HG03378 (cell line): Measurements from ENCODE around the gene TP53RK.
"Not testable (repeated sequence)": the region's sequence is repeated elsewhere in the genome, so short reads cannot be mapped to it uniquely, and the experiment has no call there.

Source experiments
- ATAC-seq: cut with Tn5 transposase; IDR thresholded peaks from one replicate; pipeline ENCODE4 v1.9.1; 2021; ENCODE audit warnings: mild to moderate bottlenecking, moderate library complexity; ENCODE audit not compliant: unreplicated experiment

The TP53RK gene

GRCh38 chr20:46683939-46684750 is 5.1 kb downstream of the TP53RK start:
- ATAC-seq: no peak

GRCh38 chr20:46683668-46683938 is 5.6 kb downstream of the TP53RK start:
- ATAC-seq: no peak

- ATAC-seq: no peak
Measured at GRCh38 chr20:46683011-46683667, 6.1 kb downstream of the TP53RK start.

- no peak for ATAC-seq
Measured at GRCh38 chr20:46682063-46682821, 7.0 kb downstream of the TP53RK start.

- no peak for ATAC-seq
Measured at GRCh38 chr20:46681032-46681854, 8.0 kb downstream of the TP53RK start.

- no peak for ATAC-seq
Measured at GRCh38 chr20:46680684-46681031, 8.6 kb downstream of the TP53RK start.

GRCh38 chr20:46678516-46678915 is 10.7 kb downstream of the TP53RK start:
- ATAC-seq: no peak

GRCh38 chr20:46677608-46678007 is 11.6 kb downstream of the TP53RK start:
- ATAC-seq: no peak

- not testable (repeated sequence) for ATAC-seq
Measured at GRCh38 chr20:46676649-46677316, 12.5 kb downstream of the TP53RK start.

- ATAC-seq: no peak
Measured at GRCh38 chr20:46674253-46675083, 14.8 kb downstream of the TP53RK start.

- no peak for ATAC-seq
Measured at GRCh38 chr20:46673394-46674252, 15.6 kb downstream of the TP53RK start.

- ATAC-seq: no peak
Measured at GRCh38 chr20:46672543-46673148, 16.6 kb downstream of the TP53RK start.

GRCh38 chr20:46671866-46672542 is 17.2 kb downstream of the TP53RK start:
- no peak for ATAC-seq

GRCh38 chr20:46670585-46671584 is 18.4 kb downstream of the TP53RK start:
- ATAC-seq: no peak

GRCh38 chr20:46670228-46670584 is 19.0 kb downstream of the TP53RK start:
- no peak for ATAC-seq

- no peak for ATAC-seq
Measured at GRCh38 chr20:46666818-46667515, 22.3 kb downstream of the TP53RK start.
